A673 (cell line): ENCODE measurements around the gene POMGNT1. TPM values are rescaled to one million over a fixed set of nuclear protein-coding genes. Genes with fewer than 3 reads are reported as not detected.

Source experiments
- BruUV-seq: library from RNA; stranded (reverse); fragments of 400-500 nt; replicated peaks from 2 replicates; lab custom pipeline; 2021; lab: Mats Ljungman, UMichigan
- CTCF ChIA-PET: fragments of 300-600 bp; sonication (Branson Sonifier 250); formaldehyde crosslinking; loops from one replicate; lab custom pipeline; 2022; ENCODE audit warnings: antibody characterized with exemption; lab: Charles Lee
- POLR2A ChIA-PET: fragments of 300-600 bp; sonication (Branson Sonifier 250); formaldehyde crosslinking; loops from one replicate; lab custom pipeline; 2022; ENCODE audit warnings: antibody characterized with exemption; ENCODE audit not compliant: low non-redundant PET; lab: Charles Lee
- DNase-seq: peaks from one replicate; pipeline ENCODE4 v3.0.0-alpha.2; 2015; ENCODE audit warnings: low spot score
- H3K27ac ChIP-seq: fragments of 200-600 bp; sonication (generic); 2 replicates; pipeline ENCODE4 v1.5.1; 2016; ENCODE audit warnings: mixed run types, low read depth, mild to moderate bottlenecking, mixed read lengths, antibody characterized with exemption, low read length; ENCODE audit not compliant: poor library complexity, severe bottlenecking
- H3K27me3 ChIP-seq: fragments of 200-600 bp; sonication (generic); replicated peaks from 2 replicates; pipeline ENCODE4 v1.6.1; 2017; ENCODE audit warnings: mixed run types, low read depth, mild to moderate bottlenecking, mixed read lengths, antibody characterized with exemption, low read length; ENCODE audit not compliant: insufficient read depth, poor library complexity
- H3K36me3 ChIP-seq: fragments of 200-600 bp; sonication (generic); 2 replicates; pipeline ENCODE4 v1.6.1; 2016; ENCODE audit warnings: mixed run types, mild to moderate bottlenecking, mixed read lengths, antibody characterized with exemption, low read length; ENCODE audit not compliant: insufficient read depth, poor library complexity, severe bottlenecking
- H3K4me1 ChIP-seq: fragments of 200-600 bp; sonication (generic); 2 replicates; pipeline ENCODE4 v1.6.1; 2017; ENCODE audit warnings: mixed run types, mild to moderate bottlenecking, mixed read lengths, antibody characterized with exemption, low read length; ENCODE audit not compliant: insufficient read depth, poor library complexity, severe bottlenecking
- H3K4me3 ChIP-seq: fragments of 200-600 bp; sonication (generic); 2 replicates; pipeline ENCODE4 v1.5.1; 2016; ENCODE audit warnings: low read depth, mixed run types, mild to moderate bottlenecking, mixed read lengths, low read length; ENCODE audit not compliant: poor library complexity, severe bottlenecking
- H3K9me3 ChIP-seq: fragments of 200-600 bp; sonication (generic); 2 replicates; pipeline ENCODE4 v1.6.1; 2016; ENCODE audit warnings: mixed run types, low read depth, mild to moderate bottlenecking, mixed read lengths, antibody characterized with exemption, low read length; ENCODE audit not compliant: poor library complexity, severe bottlenecking
- EZH2 ChIP-seq: fragments of 200-600 bp; sonication (generic); IDR thresholded peaks from 2 replicates; pipeline ENCODE4 v1.6.1; 2017; ENCODE audit warnings: borderline replicate concordance, low read depth, mild to moderate bottlenecking, mixed read lengths, antibody characterized with exemption, low read length; ENCODE audit not compliant: poor library complexity, severe bottlenecking
- intact Hi-C: fragments of 100-400 bp; cut with micrococcal nuclease; formaldehyde crosslinking; loops from one replicate; pipeline ENCODE4 v1.10.0; 2022; ENCODE audit not compliant: unreplicated experiment
- total RNA-seq: library from RNA; stranded (reverse); gene quantifications from 2 replicates; pipeline ENCODE4 v1.2.3, GENCODE V29; 2021
- TF ChIP-seq, protein P1 (sequence below): fragments of 300-800, 200-600 bp; sonication (generic); conservative IDR thresholded peaks from 2 replicates; pipeline ENCODE4 v1.5.1; 2017; ENCODE audit warnings: low read depth, mild to moderate bottlenecking, antibody characterized with exemption, low read length, moderate library complexity, mixed read lengths

Gene POMGNT1
- total RNA-seq, 1 experiment from 2014 or later: 71.0 TPM

DNA sequence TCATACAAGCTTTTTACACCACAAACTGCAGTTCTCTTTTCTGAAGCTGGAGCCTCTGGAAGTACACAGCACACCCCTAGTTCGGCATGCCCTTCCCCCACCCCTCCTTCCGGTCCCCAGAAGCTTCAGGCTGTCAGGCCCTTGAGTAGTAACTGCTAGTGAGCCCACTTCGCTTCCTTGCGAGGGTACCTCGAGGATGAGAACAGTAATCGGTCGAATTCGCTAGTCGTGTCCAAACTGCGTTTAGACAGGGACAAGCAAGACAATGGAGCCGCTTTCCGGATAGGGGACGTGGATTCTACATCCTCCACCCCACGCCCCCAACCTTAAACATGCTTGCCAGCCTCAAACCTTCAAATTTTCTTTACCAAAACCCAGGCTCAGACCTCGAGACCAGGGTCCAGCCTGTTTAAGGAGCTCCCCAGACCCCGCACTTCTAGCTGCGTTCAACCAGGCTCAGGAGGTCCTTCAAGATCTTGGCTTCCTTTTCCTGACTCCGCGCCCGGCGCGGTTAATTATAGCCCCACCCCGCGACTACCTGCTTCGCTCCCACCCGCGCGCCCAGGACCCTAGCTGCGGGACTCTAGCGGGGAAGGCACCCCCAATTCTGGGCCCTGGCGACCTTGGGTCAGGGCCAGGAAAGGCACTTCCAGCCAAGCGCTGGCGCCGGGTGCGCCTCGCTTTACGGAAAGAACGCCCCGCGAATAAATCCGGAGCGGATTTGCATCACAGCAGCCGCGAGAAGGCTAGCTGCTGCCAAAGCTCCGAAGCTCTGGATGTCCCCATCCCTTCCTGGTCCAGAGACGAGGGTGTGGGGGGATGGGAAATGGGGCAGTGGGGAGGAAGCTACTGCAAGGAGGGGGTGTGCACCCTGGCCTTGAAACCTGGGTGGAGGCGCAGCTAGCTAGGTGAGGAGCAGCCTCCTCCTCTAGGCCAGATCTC is 31.4 kb downstream of the POMGNT1 start:
- Histone ChIP-seq H3K27me3 (no peaks in the 10 kb centered on the region), H3K4me1 (no peaks in the 10 kb centered on the region), H3K27ac (no peak overlapping the region), H3K36me3 (no peaks in the 10 kb centered on the region), H3K9me3 (no peaks in the 10 kb centered on the region), H3K4me3 (peak overlapping the region; percentile 45)
- ChIA-PET POLR2A (interaction anchor here (0.6 kb wide), 1 partner anchor 122 kb away, joined by 5 read pairs; no protein-coding TSS in a partner anchor), CTCF (no interaction called here)
- no peak for TF ChIP-seq EZH2
- TF ChIP-seq, protein P1, sequence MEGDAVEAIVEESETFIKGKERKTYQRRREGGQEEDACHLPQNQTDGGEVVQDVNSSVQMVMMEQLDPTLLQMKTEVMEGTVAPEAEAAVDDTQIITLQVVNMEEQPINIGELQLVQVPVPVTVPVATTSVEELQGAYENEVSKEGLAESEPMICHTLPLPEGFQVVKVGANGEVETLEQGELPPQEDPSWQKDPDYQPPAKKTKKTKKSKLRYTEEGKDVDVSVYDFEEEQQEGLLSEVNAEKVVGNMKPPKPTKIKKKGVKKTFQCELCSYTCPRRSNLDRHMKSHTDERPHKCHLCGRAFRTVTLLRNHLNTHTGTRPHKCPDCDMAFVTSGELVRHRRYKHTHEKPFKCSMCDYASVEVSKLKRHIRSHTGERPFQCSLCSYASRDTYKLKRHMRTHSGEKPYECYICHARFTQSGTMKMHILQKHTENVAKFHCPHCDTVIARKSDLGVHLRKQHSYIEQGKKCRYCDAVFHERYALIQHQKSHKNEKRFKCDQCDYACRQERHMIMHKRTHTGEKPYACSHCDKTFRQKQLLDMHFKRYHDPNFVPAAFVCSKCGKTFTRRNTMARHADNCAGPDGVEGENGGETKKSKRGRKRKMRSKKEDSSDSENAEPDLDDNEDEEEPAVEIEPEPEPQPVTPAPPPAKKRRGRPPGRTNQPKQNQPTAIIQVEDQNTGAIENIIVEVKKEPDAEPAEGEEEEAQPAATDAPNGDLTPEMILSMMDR: no peak
- BruUV-seq: no TSS peak
- intact Hi-C loops: no loop called here
- DNase-seq: no peak

DNA sequence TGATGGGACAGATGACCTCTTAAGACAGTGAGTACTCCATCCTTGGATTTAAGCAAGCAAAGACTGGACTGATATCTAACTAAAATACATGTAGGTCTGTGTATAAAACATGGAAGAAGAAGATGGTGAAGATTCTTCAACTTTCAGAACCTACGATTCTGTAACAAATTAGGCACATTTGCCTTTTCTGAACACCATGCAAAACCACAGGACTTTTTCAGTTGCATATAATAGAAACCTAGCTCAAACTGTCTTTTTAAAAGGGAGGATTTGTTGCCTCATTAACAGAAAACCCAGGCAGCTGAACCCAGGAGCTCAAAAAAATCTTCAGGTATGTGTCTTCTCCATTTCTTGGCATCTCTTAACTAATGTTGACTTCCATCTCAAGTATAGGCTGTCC is 38.0 kb downstream of the POMGNT1 start:
- CTCF ChIA-PET: no interaction called here
- intact Hi-C loops: no loop called here
- no peak overlapping the region for H3K4me3 ChIP-seq
- no peak overlapping the region for H3K27ac ChIP-seq
- H3K4me1 ChIP-seq: no peaks in the 10 kb centered on the region
- TF ChIP-seq, protein P1: no peak
- TF ChIP-seq EZH2: no peak
- no peaks in the 10 kb centered on the region for H3K9me3 ChIP-seq
- H3K27me3 ChIP-seq: no peaks in the 10 kb centered on the region
- BruUV-seq: no TSS peak
- DNase-seq: no peak
- no peaks in the 10 kb centered on the region for H3K36me3 ChIP-seq
- POLR2A ChIA-PET: no interaction called here

DNA sequence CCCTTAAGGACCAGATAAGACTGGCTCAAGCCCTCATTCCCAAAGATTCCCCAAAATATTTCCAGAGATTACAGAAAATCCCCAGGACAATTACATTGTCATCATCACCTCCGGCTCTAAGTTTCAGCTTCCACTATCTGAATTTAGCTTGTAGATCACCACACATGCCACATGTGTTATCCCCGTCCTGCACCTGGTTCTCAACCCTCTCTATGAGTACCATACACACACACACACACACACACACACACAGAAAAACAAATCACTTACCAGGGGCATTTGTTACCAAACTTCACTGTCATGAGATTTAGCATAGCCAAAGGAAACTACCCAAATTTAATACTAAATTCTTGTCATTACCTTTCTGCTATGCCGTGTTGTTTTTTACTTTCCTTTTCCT is 38.7 kb downstream of the POMGNT1 start:
- CTCF ChIA-PET: no interaction called here
- TF ChIP-seq EZH2: no peak
- TF ChIP-seq, protein P1: no peak
- H3K4me3 ChIP-seq: no peak overlapping the region
- H3K27ac ChIP-seq: no peak overlapping the region
- POLR2A ChIA-PET: no interaction called here
- DNase-seq: no peak
- H3K27me3 ChIP-seq: no peaks in the 10 kb centered on the region
- no TSS peak for BruUV-seq
- no peaks in the 10 kb centered on the region for H3K9me3 ChIP-seq
- H3K36me3 ChIP-seq: no peaks in the 10 kb centered on the region
- intact Hi-C loops: no loop called here
- no peaks in the 10 kb centered on the region for H3K4me1 ChIP-seq
